Measurements from ENCODE around the gene LMNA.
"Not testable (repeated sequence)": the region's sequence is repeated elsewhere in the genome, so short reads cannot be mapped to it uniquely, and the experiment has no call there.

GRCh38 chr1:156181391-156181924 is 66.9 kb downstream of the LMNA start:
- TF ChIP-seq NRF1 (IDR thresholded peaks at IDR 0.05; ENCODE audit: low read depth, low read length); TEAD4 (IDR thresholded peaks at IDR 0.05; ENCODE audit: borderline replicate concordance, insufficient read depth); SIN3A (IDR thresholded peaks at IDR 0.05; ENCODE audit: borderline replicate concordance, low read depth, low read length); RAD21 (IDR thresholded peaks at IDR 0.05; ENCODE audit: low read length); POLR2AphosphoS5 (IDR thresholded peaks at IDR 0.05; ENCODE audit: low read depth, low read length); CTCF (IDR thresholded peaks at IDR 0.05); MEF2A (IDR thresholded peaks at IDR 0.05; ENCODE audit: borderline replicate concordance, low read depth); RFX5 (IDR thresholded peaks at IDR 0.05; ENCODE audit: low read length); RXRA (IDR thresholded peaks at IDR 0.05; ENCODE audit: borderline replicate concordance, low read depth); REST (IDR thresholded peaks at IDR 0.05; ENCODE audit: low read depth, low read length); NFIC (IDR thresholded peaks at IDR 0.05; ENCODE audit: borderline replicate concordance); ZBTB33 (IDR thresholded peaks at IDR 0.05; ENCODE audit: borderline replicate concordance, low read depth): not testable (repeated sequence)

All from SK-N-SH (cell line).